Calu3 (cell line): Measurements from ENCODE around the gene WNT9B. TPM values are rescaled to one million over a fixed set of nuclear protein-coding genes. Genes with fewer than 3 reads are reported as not detected.

ENCODE experiments used
- Bru-seq: library from RNA; stranded (reverse); fragments of 400-500 nt; gene quantifications from one replicate; lab custom pipeline; 2021; lab: Mats Ljungman, UMichigan
- BruChase-seq, 2 experiments: library from RNA; stranded (reverse); fragments of 400-500 nt; gene quantifications; one replicate each; lab custom pipeline; 2021; lab: Mats Ljungman, UMichigan
- BruUV-seq: library from RNA; stranded (reverse); fragments of 400-500 nt; replicated peaks from 2 replicates; lab custom pipeline; 2021; lab: Mats Ljungman, UMichigan
- CTCF ChIA-PET: fragments of 300-600 bp; sonication (Branson Sonifier 250); formaldehyde crosslinking; loops from one replicate; lab custom pipeline; 2022; ENCODE audit warnings: antibody characterized with exemption; lab: Charles Lee
- DNase-seq: peaks from one replicate; pipeline ENCODE4 v3.0.0; 2022
- H3K27ac Mint-ChIP-seq: one replicate; pipeline ENCODE4 v1.8.0; 2022; ENCODE audit warnings: mixed read lengths; ENCODE audit not compliant: unreplicated experiment
- H3K27me3 Mint-ChIP-seq: one replicate; pipeline ENCODE4 v1.8.0; 2022; ENCODE audit warnings: mixed read lengths; ENCODE audit not compliant: unreplicated experiment
- H3K36me3 Mint-ChIP-seq: one replicate; pipeline ENCODE4 v1.8.0; 2022; ENCODE audit warnings: mild to moderate bottlenecking, moderate library complexity, mixed read lengths; ENCODE audit not compliant: insufficient read depth, unreplicated experiment
- H3K4me1 Mint-ChIP-seq: one replicate; pipeline ENCODE4 v1.8.0; 2022; ENCODE audit warnings: mild to moderate bottlenecking, low read depth, mixed read lengths; ENCODE audit not compliant: unreplicated experiment
- H3K4me3 Mint-ChIP-seq: one replicate; pipeline ENCODE4 v1.8.0; 2022; ENCODE audit warnings: mild to moderate bottlenecking, low read depth, moderate library complexity, mixed read lengths; ENCODE audit not compliant: unreplicated experiment
- H3K9me3 Mint-ChIP-seq: one replicate; pipeline ENCODE4 v1.8.0; 2022; ENCODE audit warnings: low read depth, mixed read lengths; ENCODE audit not compliant: unreplicated experiment
- CTCF ChIP-seq: fragments of 200-600 bp; IDR thresholded peaks from one replicate; pipeline ENCODE4 v1.8.0; 2022; ENCODE audit warnings: antibody characterized with exemption; ENCODE audit not compliant: unreplicated experiment
- intact Hi-C: fragments of 100-400 bp; cut with micrococcal nuclease; formaldehyde crosslinking; loops from one replicate; pipeline ENCODE4 v1.10.0; 2022; ENCODE audit not compliant: unreplicated experiment
- long read RNA-seq: library from polyadenylated mRNA; stranded (forward); transcript quantifications from one replicate; pipeline ENCODE4 v2.0.0, GENCODE V29; 2022
- total RNA-seq: library from RNA; stranded (reverse); gene quantifications from 2 replicates; pipeline ENCODE4 v1.2.3, GENCODE V29; 2022

Gene WNT9B
- not detected in 2 replicates for total RNA-seq
- Bru-seq, nascent RNA = not detected
- not detected for BruChase-seq, experiment 1, labeled RNA remaining after a 6-hour chase
- percentile 5 among the genes with signal in this experiment for BruChase-seq, experiment 2, labeled RNA remaining after a 2-hour chase
- long read RNA-seq = 0 reads

- CTCF ChIA-PET = no interaction called here
- Mint-ChIP-seq H3K9me3 (no peaks in the 10 kb centered on the region), H3K27me3 (peaks cover 100% of the 10 kb centered on the region), H3K4me1 (peaks cover 9% of the 10 kb centered on the region), H3K4me3 (peak within 1 kb of the TSS; percentile 67), H3K27ac (no peak within 1 kb of the TSS), H3K36me3 (peaks cover 14% of the 10 kb centered on the region)
- peak; percentile 64 for DNase-seq
- BruUV-seq = no TSS peak
- intact Hi-C loops = no loop called here
- no peak for TF ChIP-seq CTCF
Measured at GRCh38 chr17:46851029-46851741, at the start of gene WNT9B. Gene WNT9B, plus strand, starts transcription at chr17:46851583. Its CDS starts 56 bp downstream, at chr17:46851639.

- no peaks in the 10 kb centered on the region for H3K36me3 Mint-ChIP-seq
- intact Hi-C loops = no loop called here
- no peak overlapping the region for H3K4me3 Mint-ChIP-seq
- no peak for TF ChIP-seq CTCF
- DNase-seq = no peak
- CTCF ChIA-PET = no interaction called here
- BruUV-seq = no TSS peak
- peaks cover 5% of the 10 kb centered on the region for H3K9me3 Mint-ChIP-seq
- H3K27ac Mint-ChIP-seq = no peak overlapping the region
- peaks cover 29% of the 10 kb centered on the region for H3K27me3 Mint-ChIP-seq
- H3K4me1 Mint-ChIP-seq = no peaks in the 10 kb centered on the region
Measured at GRCh38 chr17:46802800-46803199, 48.6 kb upstream of the WNT9B start.

GRCh38 chr17:46803544-46803943, 47.8 kb upstream of the WNT9B start:
- Mint-ChIP-seq H3K4me1 (no peaks in the 10 kb centered on the region), H3K4me3 (no peak overlapping the region), H3K27me3 (peaks cover 28% of the 10 kb centered on the region), H3K36me3 (no peaks in the 10 kb centered on the region), H3K27ac (no peak overlapping the region), H3K9me3 (peaks cover 5% of the 10 kb centered on the region)
- intact Hi-C loops = no loop called here
- no peak for TF ChIP-seq CTCF
- CTCF ChIA-PET = no interaction called here
- no peak for DNase-seq
- BruUV-seq = no TSS peak

GRCh38 chr17:46805771-46806170, 45.6 kb upstream of the WNT9B start:
- Mint-ChIP-seq H3K4me1 (no peaks in the 10 kb centered on the region), H3K27ac (no peak overlapping the region), H3K27me3 (peaks cover 21% of the 10 kb centered on the region), H3K36me3 (no peaks in the 10 kb centered on the region), H3K9me3 (peaks cover 5% of the 10 kb centered on the region), H3K4me3 (no peak overlapping the region)
- intact Hi-C loops = no loop called here
- no peak for DNase-seq
- no peak for TF ChIP-seq CTCF
- BruUV-seq = no TSS peak
- CTCF ChIA-PET = no interaction called here
